T-helper 1 cell (primary cell): ENCODE data around the gene COPZ1.
"Not testable (repeated sequence)": the region's sequence is repeated elsewhere in the genome, so short reads cannot be mapped to it uniquely, and the experiment has no call there.

Experiments
- DNase-seq, 5 donors: peaks; one replicate each; pipeline ENCODE4 v3.0.0-alpha.2; 2012 to 2020
- total RNA-seq, 4 donors: gene quantifications; one replicate each; lab custom pipeline; 2026; lab: John Stamatoyannopoulos, UW

Gene COPZ1, protein sequence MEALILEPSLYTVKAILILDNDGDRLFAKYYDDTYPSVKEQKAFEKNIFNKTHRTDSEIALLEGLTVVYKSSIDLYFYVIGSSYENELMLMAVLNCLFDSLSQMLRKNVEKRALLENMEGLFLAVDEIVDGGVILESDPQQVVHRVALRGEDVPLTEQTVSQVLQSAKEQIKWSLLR
- 41.6 to 55.4 (median 50.4) reads per million in 4 donors for total RNA-seq

- peak; percentile 82 to 99 (median 91) for DNase-seq
Observed at GRCh38 chr12:54324617-54325441, at the start of gene COPZ1. TSS of gene COPZ1 (plus strand) at chr12:54325131. CDS start at chr12:54325164, 33 bp downstream.

DNA sequence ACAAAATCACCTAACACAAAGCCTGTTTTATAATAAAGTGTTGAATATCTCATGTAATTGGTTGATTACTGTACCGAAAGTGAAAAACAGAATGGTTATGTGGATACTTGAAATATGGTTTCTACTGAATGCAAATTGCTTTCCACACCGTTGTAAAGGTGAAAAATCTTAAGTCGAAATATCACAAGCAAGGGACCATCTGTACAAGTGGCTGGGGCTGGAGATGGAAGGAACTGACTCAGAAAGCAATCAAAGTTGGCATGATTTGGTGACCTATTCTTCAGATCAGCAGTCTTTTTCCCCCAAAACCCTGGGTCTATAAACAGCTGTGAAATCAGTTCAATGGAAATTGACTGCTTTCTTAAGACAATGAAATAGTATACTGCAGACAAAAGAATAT lies 48.6 kb upstream of the COPZ1 start:
- no peak for DNase-seq

GRCh38 chr12:54277823-54278276 lies 47.1 kb upstream of the COPZ1 start:
- DNase-seq = no peak

DNA sequence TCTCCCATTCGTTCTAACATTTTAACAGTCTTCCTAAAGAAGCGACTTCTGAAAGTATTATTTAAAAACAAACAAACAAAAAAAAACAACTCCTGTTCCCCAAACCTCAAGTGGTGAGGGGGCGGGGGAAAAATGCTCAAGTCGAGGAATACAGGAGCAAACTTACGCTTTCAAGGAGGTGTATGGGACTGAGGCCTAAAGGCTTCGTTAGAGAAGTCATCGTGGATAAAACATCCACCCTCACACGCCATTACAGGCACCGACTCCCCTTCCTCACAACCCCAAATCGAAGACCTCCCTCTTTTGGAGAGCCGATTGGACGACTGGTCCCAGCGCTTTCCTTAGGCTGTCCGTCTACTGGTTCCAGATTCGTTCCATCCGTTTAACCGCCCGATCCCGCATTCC lies 45.7 kb upstream of the COPZ1 start:
- DNase-seq = no peak

DNA sequence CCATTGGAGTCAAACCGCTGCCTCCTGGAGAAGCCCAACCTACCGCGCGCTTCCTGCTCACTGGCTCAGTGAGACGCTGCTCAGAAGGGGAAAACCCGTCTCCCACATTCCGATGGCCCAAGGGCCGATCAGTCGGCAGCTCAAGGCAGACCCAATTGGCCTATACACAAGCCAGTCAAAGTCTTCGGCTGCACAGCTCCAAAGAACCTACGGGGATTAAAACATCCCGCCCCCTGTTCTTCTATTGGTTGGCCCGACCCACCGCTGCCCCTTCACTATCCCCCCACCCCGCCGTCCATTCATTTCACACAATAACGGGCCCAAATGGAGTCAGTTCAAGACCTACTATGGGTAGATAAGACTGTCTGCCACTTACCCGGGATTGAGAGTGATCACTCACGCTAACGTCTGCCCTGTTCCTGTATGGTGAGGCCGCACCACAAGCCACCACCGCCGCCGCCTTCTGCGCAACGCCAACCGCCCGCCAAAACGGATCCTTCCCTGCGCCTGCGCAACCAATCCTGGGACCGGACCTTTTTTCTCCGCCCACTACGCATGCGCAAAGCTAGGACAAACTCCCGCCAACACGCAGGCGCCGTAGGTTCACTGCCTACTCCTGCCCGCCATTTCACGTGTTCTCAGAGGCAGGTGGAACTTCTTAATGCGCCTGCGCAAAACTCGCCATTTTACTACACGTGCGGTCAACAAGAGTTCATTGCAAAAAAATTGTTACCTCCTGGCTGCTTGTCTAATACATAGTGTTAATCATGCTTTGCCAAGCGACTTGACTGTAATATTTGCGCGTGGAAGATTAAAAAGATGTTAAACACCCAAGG lies 45.1 kb upstream of the COPZ1 start, which contains the start of gene CBX5:
Gene CBX5, minus strand, starts transcription at position 491 of the 836 bp plus-strand sequence. CDS start 22,472 bp downstream, outside the sequence.
- DNase-seq = peak; percentile 99 to 100 (median 99)

DNA sequence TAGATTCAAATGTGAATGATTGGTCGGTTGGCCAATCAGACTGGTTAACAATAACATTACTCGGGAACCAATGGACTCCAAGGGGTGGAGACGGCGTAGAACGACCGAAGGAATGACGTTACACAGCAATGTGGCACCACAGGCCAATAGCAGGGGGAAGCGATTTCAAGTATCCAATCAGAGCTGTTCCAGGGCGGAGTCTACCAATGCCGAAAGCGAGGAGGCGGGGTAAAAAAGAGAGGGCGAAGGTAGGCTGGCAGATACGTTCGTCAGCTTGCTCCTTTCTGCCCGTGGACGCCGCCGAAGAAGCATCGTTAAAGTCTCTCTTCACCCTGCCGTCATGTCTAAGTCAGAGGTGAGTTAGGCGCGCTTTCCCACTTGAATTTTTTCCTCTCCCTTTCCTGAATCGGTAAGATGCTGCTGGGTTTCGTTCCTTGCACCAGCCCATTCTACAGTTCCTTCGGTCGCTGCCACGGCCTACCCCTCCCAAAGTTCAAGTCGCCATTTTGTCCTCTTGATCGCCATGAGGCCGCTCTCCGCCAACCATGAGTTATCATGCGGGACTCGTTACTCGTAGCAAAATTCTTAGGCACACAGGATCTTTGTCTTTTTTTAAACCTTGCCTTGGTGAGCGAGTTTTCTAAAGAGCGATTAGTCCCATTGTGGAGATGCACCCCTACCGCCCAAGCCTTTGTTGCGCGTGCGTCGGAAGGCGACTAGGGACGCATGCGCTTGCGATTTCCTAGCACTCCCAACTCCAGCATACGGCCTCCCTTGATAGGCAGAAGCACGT lies 44.3 kb upstream of the COPZ1 start, which contains the start of gene HNRNPA1:
Gene HNRNPA1, plus strand, starts transcription at position 259 of the 793 bp plus-strand sequence. Its CDS starts 82 bp downstream, at position 341.
- DNase-seq = peak; percentile 88 to 99 (median 95)

GRCh38 chr12:54281261-54281638 lies 43.7 kb upstream of the COPZ1 start:
- not testable (repeated sequence) for DNase-seq

DNA sequence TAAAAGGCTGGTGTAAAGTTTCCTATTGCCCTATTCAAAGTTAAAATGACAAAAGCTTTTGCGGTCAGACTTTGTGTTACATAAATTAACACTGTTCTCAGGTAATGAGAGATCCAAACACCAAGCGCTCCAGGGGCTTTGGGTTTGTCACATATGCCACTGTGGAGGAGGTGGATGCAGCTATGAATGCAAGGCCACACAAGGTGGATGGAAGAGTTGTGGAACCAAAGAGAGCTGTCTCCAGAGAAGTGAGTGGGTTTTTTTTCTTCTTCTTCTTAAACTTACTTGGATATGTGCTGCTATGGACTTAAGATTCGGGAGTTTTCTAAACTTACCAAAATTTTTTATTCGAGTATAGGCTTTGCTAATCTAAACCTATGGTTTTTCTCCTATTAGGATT lies 43.2 kb upstream of the COPZ1 start:
- DNase-seq = not testable (repeated sequence)

GRCh38 chr12:54282949-54283593 lies 41.9 kb upstream of the COPZ1 start:
- DNase-seq = no peak

GRCh38 chr12:54284070-54284780 lies 40.7 kb upstream of the COPZ1 start:
- not testable (repeated sequence) for DNase-seq

GRCh38 chr12:54285150-54286041 lies 39.5 kb upstream of the COPZ1 start:
- DNase-seq = no peak

DNA sequence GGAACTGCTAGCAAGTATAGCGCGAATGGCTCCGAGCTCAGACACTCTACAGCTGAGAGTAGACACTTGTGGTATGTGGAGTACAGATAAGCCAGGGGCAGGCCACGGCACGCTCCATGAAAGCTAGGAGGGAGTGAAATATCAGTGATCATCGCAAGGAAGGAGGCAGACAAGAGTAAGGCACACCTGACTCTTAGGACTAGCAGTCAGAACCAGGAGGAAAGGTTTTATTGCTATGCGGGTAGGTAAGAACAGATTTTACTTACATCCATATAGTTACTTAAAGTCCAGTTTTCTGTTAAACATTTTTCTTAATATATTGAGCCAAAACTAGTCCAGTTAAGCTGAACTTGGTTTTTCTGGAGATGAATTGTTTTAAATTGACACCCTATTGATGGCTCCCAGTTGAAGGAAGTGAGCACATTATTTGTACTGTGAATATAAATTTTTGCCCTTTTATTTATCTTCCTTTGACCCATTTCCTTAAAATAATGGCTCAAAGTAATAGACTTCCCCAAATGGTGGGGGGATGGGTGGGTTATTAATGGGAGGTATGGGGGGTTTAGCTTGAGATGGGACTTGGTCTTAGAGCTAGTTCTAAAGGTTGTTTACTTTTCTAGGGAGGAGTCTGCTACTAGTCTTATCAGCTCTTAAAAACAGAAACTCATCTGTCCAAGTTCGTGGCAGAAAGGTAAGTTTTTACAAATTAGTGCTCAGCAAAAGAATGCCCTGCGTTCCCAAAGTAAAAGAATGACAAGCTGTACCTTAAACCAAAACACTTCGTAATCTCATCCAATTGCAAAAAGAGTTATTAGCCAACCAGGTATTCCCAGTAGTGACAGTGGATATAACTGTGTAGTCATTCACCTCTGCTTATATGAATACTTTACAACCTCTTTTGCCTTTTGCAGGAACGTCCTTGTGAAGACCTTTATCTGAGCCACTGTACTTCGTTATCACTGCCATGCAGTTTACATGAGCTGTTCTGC lies 38.6 kb upstream of the COPZ1 start:
- DNase-seq = no peak

DNA sequence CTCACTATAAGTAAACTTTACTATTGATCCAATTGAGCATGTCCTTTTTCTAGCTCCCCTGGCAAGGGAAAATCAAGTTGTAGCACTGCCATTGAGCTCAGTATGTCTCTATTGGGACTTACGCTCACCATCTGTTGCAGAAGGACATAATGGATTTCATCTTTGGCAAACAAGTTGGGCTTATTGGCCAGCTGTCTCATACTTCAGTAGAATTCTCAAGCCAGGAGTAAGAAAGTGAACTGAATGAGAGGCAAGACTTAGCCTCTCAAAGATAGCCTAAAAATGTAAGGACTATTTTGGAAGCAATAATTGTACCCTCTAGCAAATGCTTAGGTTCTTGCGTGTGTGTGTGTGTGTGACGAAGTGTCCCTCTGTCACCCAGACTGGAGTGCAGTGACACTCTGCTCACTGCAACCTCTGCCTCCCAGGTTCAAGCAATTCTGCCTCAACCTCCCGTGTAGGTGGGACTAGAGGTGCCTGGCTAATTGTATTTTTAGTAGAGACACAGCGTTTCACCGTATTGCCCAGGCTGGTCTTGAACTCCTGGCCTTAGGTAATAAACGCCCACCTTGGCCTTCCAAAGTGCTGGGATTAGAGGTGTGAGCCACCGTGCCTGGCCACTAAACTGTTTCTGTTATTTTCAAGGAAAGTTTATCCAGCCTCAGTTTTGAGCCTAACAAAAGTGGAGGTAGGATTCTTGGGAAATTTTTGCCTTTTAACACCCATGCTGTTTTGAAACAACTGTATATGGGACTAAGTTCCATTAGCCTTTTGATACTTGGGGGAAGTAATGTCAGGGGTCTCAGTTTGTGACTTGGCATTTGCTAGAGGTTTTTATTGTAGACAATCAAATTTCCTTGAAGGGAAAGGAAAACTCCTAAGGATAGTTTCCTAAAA lies 37.4 kb upstream of the COPZ1 start:
- DNase-seq = no peak

- no peak for DNase-seq
Observed at GRCh38 chr12:54292083-54292930, 32.6 kb upstream of the COPZ1 start.

DNA sequence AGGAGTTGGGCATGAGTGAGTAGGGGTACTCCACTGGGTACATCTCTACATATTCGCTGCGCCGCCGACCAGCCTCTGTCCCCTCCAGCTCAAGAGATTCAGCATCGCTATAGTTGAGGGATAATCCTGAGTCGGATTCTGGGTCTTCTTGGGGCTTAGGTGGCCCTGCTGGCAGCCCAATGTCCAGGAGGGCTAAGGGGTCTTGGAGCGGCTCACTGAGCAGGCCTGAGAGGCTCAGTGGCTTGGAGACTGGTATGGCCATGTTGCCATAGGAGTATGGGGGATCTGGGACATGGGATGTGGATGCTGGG lies 32.0 kb upstream of the COPZ1 start:
- DNase-seq = no peak

- peak in 4 of 5 donors; percentile 18 to 55 (median 34) for DNase-seq
Observed at GRCh38 chr12:54294152-54294952, 30.6 kb upstream of the COPZ1 start.
